AG09319 (cell line): Measurements from ENCODE around the gene B4GALNT2.

Source experiments
- DNase-seq: peaks from one replicate; pipeline ENCODE4 v3.0.0-alpha.2; 2010; ENCODE audit warnings: low read depth; ENCODE audit errors: extremely low read depth
- TF ChIP-seq, protein P1 (sequence below): IDR thresholded peaks from 2 replicates; pipeline ENCODE4 v1.5.1; 2011; ENCODE audit warnings: low read depth, mild to moderate bottlenecking, inconsistent platforms, low read length, moderate library complexity

The B4GALNT2 gene

DNA sequence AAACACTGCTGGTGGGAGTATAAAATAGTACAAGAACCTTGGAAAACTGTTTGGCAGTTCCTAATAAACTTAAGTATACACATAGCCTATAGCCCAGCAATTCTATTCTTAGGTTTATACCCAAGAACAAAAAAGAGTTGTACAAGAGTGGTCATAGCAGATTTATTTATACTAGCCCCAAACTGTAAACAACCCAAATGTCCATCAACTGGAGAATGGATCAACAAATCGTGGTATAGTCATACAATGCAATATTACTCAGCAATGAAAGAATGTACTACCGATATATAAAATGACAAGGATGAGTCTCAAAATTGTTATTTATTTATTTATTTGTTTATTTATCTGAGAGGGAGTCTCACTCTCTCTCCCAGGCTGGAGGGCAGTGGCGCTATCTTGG lies 54.7 kb downstream of the B4GALNT2 start:
- no peak for DNase-seq
- TF ChIP-seq, protein P1, sequence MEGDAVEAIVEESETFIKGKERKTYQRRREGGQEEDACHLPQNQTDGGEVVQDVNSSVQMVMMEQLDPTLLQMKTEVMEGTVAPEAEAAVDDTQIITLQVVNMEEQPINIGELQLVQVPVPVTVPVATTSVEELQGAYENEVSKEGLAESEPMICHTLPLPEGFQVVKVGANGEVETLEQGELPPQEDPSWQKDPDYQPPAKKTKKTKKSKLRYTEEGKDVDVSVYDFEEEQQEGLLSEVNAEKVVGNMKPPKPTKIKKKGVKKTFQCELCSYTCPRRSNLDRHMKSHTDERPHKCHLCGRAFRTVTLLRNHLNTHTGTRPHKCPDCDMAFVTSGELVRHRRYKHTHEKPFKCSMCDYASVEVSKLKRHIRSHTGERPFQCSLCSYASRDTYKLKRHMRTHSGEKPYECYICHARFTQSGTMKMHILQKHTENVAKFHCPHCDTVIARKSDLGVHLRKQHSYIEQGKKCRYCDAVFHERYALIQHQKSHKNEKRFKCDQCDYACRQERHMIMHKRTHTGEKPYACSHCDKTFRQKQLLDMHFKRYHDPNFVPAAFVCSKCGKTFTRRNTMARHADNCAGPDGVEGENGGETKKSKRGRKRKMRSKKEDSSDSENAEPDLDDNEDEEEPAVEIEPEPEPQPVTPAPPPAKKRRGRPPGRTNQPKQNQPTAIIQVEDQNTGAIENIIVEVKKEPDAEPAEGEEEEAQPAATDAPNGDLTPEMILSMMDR: no peak

DNA sequence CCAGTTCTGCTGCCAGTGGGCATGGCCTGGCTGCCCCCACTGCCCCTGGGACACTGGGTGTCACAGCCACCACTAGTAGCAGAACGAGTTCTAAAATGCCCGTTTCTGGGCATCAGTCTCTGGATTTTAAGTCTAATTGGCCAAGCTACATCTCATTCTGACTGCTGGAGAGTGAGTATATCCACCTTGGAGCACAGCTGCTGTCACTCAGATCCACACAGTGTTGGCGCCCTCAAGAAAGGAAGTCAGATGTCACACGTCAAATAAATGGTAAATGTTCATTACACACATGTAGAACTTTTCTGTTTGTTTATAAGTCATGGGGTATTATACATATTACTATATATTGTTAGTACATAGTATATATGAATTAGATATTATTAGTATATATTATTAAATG lies 58.4 kb downstream of the B4GALNT2 start:
- TF ChIP-seq, protein P1: no peak
- DNase-seq: no peak

DNA sequence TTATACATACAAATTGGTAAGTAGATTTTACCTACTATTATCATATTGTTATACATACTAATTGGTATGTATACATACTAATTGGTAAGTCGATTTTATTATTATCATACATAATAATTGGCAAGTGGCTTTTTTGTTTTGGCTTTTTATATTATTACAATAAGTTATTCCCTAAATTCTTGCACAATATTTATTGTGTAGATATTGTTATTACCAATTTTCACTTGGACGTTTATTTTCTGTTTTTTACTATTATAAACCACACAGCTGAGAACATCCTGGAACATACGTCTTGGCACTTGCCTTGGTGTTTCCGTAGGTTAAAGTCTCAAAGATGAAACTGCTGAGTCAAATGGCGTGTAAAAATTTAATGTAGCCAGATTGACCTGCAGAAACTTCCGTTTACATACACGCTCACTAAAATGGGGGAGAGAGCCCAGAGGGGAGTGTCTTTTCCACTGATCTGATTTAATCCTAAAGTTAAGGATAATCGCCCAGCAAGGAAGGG lies 58.9 kb downstream of the B4GALNT2 start:
- DNase-seq: peak; percentile 8
- TF ChIP-seq, protein P1: no peak

DNA sequence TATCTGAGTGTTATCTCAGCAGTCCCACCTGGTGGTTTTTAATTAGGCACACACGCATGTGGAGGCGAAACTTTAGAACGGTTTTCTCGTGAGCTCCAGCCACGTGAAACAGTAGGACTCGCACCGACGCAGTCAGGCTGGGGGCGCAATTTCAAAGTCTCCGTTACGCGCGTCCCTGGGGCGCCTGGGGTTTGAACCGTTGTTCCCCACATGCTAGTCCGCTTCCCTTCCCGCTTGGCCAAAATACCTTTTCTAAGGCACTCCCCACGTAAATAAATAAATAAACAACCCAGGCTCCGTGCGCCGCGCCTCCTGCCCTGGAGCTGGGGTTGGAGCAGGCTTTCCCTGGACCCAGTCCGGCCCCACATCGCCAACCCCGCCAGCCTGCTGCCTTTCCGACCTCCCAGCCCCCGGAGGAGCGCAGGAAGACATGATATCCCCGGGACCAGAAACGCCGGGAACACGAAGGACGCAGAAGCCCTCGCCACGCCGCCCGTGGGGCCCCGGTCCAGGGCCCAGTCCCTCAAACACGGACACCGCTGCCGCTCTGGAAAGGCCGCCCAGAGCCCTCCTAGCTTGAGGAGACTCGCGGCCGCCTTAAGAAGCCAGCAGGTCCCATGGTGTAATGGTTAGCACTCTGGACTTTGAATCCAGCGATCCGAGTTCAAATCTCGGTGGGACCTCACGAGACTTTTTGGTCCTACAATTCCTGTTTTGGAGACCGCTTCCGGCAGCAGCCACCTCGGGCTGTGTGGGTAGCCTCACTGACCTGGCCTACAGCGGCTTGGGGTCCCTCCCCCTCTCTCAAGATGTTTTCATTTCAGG lies 59.6 kb downstream of the B4GALNT2 start:
- TF ChIP-seq, protein P1: peak; percentile 23
- DNase-seq: peak; percentile 62

DNA sequence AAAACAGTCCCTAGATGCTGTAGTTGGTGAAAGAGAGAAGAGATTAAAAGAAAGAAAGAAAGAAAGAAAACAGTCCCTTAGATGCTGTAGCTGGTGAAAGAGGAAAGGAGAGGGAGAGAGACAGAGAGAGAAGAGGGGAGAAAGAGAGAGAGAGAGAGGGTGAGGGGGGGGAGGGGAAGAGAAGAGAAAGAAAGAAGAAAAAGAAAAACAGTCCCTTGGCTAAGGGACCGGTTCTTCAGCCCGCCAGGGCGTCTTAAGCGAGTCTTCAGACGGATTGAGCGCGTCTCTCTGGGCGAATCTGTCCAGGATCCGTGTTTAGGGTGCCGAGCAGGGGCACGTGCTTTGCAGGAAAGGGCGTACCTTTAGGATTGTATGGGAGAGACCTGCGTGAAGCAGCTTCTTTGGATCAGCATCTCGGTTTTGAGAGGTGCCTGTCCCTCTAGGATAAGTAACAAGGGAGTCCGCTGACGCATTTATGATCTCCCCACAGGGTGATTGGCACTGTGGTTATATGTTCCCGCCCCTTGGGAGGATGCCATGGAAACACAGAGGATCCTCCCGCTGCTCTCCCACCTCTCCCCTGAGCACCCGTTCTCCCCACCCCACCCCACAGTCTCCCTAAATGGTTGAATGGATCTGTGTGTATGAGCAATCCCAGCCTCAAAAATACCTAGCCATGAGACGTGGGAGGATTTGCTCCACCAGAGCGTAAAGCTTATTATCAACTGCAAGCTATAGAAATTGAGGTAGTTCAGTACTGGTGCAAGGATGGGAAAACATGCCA lies 61.1 kb downstream of the B4GALNT2 start:
- DNase-seq: peak; percentile 16
- TF ChIP-seq, protein P1: no peak

DNA sequence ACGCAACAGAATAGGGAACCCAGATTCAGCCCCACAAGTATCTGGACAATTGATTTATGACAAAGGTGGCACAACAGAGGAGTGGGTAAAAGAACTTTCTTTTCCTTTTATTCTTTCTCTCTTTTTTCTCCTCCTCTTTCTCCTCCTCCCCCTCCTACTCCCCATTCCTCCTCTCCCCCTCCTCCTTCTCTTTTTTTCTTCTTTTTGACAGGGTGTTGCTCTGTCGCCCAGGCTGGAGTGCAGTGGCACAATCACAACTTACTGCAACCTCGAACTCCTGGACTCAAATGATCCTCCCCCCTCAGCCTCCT lies 61.7 kb downstream of the B4GALNT2 start:
- TF ChIP-seq, protein P1: no peak

DNA sequence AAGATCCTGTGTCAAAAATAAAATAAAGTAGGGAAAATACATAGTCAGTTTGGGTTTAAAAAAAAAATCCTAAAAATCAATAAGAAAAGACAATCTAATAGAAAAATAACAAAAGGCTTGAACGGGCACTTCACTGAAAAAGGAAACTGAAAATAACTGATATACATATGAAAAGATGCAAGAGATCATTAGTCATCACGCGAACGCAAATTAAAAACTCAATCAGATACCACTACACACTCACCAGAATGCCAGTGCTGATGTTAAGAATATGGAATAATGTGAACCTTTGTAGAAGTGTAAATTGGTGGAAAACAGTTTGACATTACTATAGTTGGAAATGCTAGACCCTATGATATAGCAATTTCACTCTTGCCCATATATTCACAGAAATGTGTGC lies 63.2 kb downstream of the B4GALNT2 start:
- TF ChIP-seq, protein P1: no peak
- DNase-seq: no peak

More for the DNA sequence above, 61.7 kb downstream of the B4GALNT2 start:
- no peak for DNase-seq
